K562 (cell line): Measurements from ENCODE around the gene STIL. TPM values are rescaled to one million over a fixed set of nuclear protein-coding genes. Genes with fewer than 3 reads are reported as not detected.
A peak's percentile ranks its signal among the peaks of the same experiment; 100 is the strongest.

Experiments used
- CBX8 ChIP-seq: fragments of 200-600 bp; sonication (generic); IDR thresholded peaks from 2 replicates; pipeline ENCODE4 v1.6.1; 2012; ENCODE audit warnings: borderline replicate concordance, mixed run types, low read depth, mild to moderate bottlenecking, moderate library complexity, mixed read lengths, low read length, control low read depth, inconsistent platforms; ENCODE audit not compliant: poor library complexity, severe bottlenecking; ENCODE audit errors: extremely low read depth
- HMG20A ChIP-seq: fragments of 450-650 bp; formaldehyde crosslinking; conservative IDR thresholded peaks from 2 replicates; pipeline ENCODE4 v1.4.0; 2020; ENCODE audit warnings: mild to moderate bottlenecking, mixed read lengths
- KLF13 ChIP-seq: fragments of 450-650 bp; IDR thresholded peaks from 2 replicates; pipeline ENCODE4 v1.6.1; 2016; ENCODE audit warnings: missing genetic modification characterization, low read depth, mild to moderate bottlenecking, missing compliant biosample characterization, moderate library complexity, borderline replicate concordance
- NFATC3 ChIP-seq: fragments of 450-650 bp; IDR thresholded peaks from 2 replicates; pipeline ENCODE4 v1.6.1; 2017; ENCODE audit warnings: mild to moderate bottlenecking
- POLR2B ChIP-seq: fragments of 450-650 bp; IDR thresholded peaks from 2 replicates; pipeline ENCODE4 v1.6.1; 2018; ENCODE audit warnings: low read depth; ENCODE audit not compliant: partially characterized antibody
- PPARD ChIP-seq: fragments of 250-450 bp; sonication (Bioruptor Pico); IDR thresholded peaks from 2 replicates; pipeline ENCODE4 v1.8.0; 2022; ENCODE audit warnings: inconsistent platforms, mild to moderate bottlenecking, moderate library complexity
- SMC3 ChIP-seq: conservative IDR thresholded peaks from 2 replicates; pipeline ENCODE4 v1.6.1; 2011; ENCODE audit warnings: low read depth, low read length, improper control_type of control experiment; ENCODE audit not compliant: insufficient read depth
- TCFL5 ChIP-seq: fragments of 250-450 bp; sonication (Bioruptor Pico); conservative IDR thresholded peaks from 2 replicates; pipeline ENCODE4 v1.6.1; 2021; ENCODE audit warnings: mild to moderate bottlenecking, moderate library complexity, matching md5 sums
- TGIF2 ChIP-seq: sonication (generic); formaldehyde crosslinking; IDR thresholded peaks from 2 replicates; pipeline ENCODE4 v1.8.1; 2022; ENCODE audit warnings: mild to moderate bottlenecking, missing genetic modification reagents, moderate library complexity
- ZNF197 ChIP-seq: fragments of 200-800 bp; sonication (Bioruptor generic); IDR thresholded peaks from 2 replicates; pipeline ENCODE4 v1.6.1; 2016; ENCODE audit warnings: low read depth, missing genetic modification characterization, missing compliant biosample characterization
- ZZZ3 ChIP-seq: fragments of 450-650 bp; IDR thresholded peaks from 2 replicates; pipeline ENCODE4 v1.6.1; 2016; ENCODE audit warnings: antibody characterized with exemption, mild to moderate bottlenecking, moderate library complexity
- polyA plus RNA-seq, 8 experiments: library from polyadenylated mRNA; depleted of rRNA in 4 of 8; stranded (reverse) in 5 of 8; unstranded in 3 of 8; fragments of >200 nt; fragmentation: Nextera tagmentation in 2 of 8; fragmentation: Illumina TruSeq in 1 of 8; extraction: Ambion mirVana in 2 of 8; extraction: Trizol in 1 of 8; gene quantifications; 2 replicates each; pipeline versions ENCODE4 v1.2.1 to v1.2.3, GENCODE V29; 2011 to 2014; ENCODE audit warnings: inconsistent platforms in 1 of 8, missing spikeins in 1 of 8
- total RNA-seq, 7 experiments: library from RNA; depleted of rRNA in 6 of 7; stranded (reverse); fragments of >200 nt in 6 of 7; fragmentation: Illumina TruSeq in 2 of 7; extraction: Trizol in 2 of 7; gene quantifications; 2 replicates each; pipeline versions ENCODE4 v1.2.1 to v1.2.3, GENCODE V29; 2011 to 2021; ENCODE audit warnings: low replicate concordance in 1 of 7
- TF ChIP-seq, protein P1 (sequence below): sonication (generic); formaldehyde crosslinking; IDR thresholded peaks from 2 replicates; pipeline ENCODE4 v1.8.0; 2023; ENCODE audit warnings: mild to moderate bottlenecking, missing genetic modification reagents
- TF ChIP-seq, protein P2 (sequence below), 2 experiments: fragments of 200-800 bp in 1 of 2; sonication (Bioruptor generic) in 1 of 2; sonication (generic) in 1 of 2; formaldehyde crosslinking in 1 of 2; IDR thresholded peaks in 1 of 2; conservative IDR thresholded peaks in 1 of 2; 2 replicates each; pipeline versions ENCODE4 v1.5.0 to v1.6.1; 2016 to 2020; ENCODE audit warnings: missing compliant biosample characterization in 1 of 2, missing genetic modification characterization in 1 of 2, missing genetic modification reagents in 1 of 2
- TF ChIP-seq, protein P3 (sequence below): sonication (generic); IDR thresholded peaks from 2 replicates; pipeline ENCODE4 v1.6.1; 2016
- TF ChIP-seq, protein P4 (sequence below): fragments of 450-650 bp; IDR thresholded peaks from 2 replicates; pipeline ENCODE4 v1.6.1; 2016
- TF ChIP-seq, protein P5 (sequence below): sonication (generic); formaldehyde crosslinking; IDR thresholded peaks from 2 replicates; pipeline ENCODE4 v1.8.0; 2022; ENCODE audit warnings: mild to moderate bottlenecking, low read depth, missing genetic modification reagents

STIL gene
- total and polyA plus RNA-seq, 9 of the 15 experiments (the other 6 are each of a cell fraction or from before 2014, with no cell fraction given): 10.5 to 77.4 (median 39.6) TPM

DNA sequence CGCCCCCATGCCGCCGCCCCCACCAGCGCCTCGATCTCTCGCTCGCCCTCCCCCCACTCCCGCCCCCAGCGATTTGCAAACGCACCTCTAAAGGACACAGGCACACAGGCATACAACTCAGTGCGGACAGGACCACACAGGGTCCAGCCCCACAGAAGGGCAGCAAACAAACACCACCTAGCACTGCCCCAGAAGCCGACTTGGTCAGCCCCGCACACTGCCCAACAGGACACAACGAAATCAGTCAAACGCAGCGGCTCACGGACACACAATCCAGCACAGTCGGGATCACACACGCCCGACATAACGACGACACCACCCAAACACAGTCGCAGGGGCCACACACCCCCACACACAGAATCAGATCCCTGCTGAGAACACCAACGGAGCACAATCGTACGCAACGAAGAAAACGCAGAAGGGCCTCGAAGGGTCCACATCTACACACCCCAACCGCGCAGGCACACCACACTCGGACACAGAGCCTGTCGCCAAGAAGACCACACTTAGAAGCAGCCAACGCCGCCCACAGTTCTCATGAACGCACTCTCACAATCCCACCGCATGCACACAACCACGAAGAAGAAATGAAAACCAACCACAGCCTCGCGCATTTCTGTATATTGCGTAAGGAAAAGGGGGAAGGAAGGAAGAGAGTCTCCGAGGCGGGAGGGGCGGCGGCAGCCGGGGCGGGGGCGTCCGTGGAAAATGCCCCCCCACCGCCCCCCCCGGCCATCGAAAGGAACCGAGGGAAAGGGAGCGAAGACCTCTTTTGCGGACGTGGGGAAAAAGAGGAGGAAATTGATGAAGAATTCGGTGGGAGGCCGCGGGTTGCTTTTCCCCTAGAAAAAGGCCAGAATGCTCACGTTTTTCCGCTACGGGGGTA lies 82.4 kb downstream of the STIL start (continued):
- TF ChIP-seq, protein P1, sequence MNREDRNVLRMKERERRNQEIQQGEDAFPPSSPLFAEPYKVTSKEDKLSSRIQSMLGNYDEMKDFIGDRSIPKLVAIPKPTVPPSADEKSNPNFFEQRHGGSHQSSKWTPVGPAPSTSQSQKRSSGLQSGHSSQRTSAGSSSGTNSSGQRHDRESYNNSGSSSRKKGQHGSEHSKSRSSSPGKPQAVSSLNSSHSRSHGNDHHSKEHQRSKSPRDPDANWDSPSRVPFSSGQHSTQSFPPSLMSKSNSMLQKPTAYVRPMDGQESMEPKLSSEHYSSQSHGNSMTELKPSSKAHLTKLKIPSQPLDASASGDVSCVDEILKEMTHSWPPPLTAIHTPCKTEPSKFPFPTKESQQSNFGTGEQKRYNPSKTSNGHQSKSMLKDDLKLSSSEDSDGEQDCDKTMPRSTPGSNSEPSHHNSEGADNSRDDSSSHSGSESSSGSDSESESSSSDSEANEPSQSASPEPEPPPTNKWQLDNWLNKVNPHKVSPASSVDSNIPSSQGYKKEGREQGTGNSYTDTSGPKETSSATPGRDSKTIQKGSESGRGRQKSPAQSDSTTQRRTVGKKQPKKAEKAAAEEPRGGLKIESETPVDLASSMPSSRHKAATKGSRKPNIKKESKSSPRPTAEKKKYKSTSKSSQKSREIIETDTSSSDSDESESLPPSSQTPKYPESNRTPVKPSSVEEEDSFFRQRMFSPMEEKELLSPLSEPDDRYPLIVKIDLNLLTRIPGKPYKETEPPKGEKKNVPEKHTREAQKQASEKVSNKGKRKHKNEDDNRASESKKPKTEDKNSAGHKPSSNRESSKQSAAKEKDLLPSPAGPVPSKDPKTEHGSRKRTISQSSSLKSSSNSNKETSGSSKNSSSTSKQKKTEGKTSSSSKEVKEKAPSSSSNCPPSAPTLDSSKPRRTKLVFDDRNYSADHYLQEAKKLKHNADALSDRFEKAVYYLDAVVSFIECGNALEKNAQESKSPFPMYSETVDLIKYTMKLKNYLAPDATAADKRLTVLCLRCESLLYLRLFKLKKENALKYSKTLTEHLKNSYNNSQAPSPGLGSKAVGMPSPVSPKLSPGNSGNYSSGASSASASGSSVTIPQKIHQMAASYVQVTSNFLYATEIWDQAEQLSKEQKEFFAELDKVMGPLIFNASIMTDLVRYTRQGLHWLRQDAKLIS (CRISPR knock-in tag): peak; percentile 89
- TF ChIP-seq, protein P2, sequence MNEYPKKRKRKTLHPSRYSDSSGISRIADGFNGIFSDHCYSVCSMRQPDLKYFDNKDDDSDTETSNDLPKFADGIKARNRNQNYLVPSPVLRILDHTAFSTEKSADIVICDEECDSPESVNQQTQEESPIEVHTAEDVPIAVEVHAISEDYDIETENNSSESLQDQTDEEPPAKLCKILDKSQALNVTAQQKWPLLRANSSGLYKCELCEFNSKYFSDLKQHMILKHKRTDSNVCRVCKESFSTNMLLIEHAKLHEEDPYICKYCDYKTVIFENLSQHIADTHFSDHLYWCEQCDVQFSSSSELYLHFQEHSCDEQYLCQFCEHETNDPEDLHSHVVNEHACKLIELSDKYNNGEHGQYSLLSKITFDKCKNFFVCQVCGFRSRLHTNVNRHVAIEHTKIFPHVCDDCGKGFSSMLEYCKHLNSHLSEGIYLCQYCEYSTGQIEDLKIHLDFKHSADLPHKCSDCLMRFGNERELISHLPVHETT (CRISPR knock-in tag; conservative IDR thresholded peaks at IDR 0.05 in 1 of 2, IDR thresholded peaks at IDR 0.05 in 1 of 2): no peak
- peak; percentile 96 for TF ChIP-seq POLR2B
- TF ChIP-seq ZNF197 (CRISPR knock-in tag): no peak; the same call in 1 of the 2 replicates
- TF ChIP-seq NFATC3: no peak
- peak; percentile 96 for TF ChIP-seq CBX8
- TF ChIP-seq, protein P3, sequence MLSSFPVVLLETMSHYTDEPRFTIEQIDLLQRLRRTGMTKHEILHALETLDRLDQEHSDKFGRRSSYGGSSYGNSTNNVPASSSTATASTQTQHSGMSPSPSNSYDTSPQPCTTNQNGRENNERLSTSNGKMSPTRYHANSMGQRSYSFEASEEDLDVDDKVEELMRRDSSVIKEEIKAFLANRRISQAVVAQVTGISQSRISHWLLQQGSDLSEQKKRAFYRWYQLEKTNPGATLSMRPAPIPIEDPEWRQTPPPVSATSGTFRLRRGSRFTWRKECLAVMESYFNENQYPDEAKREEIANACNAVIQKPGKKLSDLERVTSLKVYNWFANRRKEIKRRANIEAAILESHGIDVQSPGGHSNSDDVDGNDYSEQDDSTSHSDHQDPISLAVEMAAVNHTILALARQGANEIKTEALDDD: no peak
- TF ChIP-seq KLF13: no peak
- TF ChIP-seq SMC3: no peak
- TF ChIP-seq TGIF2 (CRISPR knock-in tag): no peak
- no peak for TF ChIP-seq TCFL5 (CRISPR knock-in tag)
- TF ChIP-seq, protein P4, sequence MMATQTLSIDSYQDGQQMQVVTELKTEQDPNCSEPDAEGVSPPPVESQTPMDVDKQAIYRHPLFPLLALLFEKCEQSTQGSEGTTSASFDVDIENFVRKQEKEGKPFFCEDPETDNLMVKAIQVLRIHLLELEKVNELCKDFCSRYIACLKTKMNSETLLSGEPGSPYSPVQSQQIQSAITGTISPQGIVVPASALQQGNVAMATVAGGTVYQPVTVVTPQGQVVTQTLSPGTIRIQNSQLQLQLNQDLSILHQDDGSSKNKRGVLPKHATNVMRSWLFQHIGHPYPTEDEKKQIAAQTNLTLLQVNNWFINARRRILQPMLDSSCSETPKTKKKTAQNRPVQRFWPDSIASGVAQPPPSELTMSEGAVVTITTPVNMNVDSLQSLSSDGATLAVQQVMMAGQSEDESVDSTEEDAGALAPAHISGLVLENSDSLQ: 0 out of 2 replicates have a peak, but pooled peaks have one; percentile 4
- no peak for TF ChIP-seq ZZZ3
- no peak for TF ChIP-seq PPARD (CRISPR knock-in tag)
- TF ChIP-seq HMG20A: no peak
- TF ChIP-seq, protein P5, sequence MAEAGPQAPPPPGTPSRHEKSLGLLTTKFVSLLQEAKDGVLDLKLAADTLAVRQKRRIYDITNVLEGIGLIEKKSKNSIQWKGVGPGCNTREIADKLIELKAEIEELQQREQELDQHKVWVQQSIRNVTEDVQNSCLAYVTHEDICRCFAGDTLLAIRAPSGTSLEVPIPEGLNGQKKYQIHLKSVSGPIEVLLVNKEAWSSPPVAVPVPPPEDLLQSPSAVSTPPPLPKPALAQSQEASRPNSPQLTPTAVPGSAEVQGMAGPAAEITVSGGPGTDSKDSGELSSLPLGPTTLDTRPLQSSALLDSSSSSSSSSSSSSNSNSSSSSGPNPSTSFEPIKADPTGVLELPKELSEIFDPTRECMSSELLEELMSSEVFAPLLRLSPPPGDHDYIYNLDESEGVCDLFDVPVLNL (CRISPR knock-in tag): no peak
